ENCODE data around the gene POLG.

Gene POLG

GRCh38 chr15:89356634-89357298 lies 22.1 kb upstream of the POLG start:
- ATAC-seq (replicated peaks) (no peak), DNase-seq (no peak)
- Mint-ChIP-seq H3K4me3 (no peak overlapping the region), H3K27ac (no peak overlapping the region), H3K9me3 (no peaks in the 10 kb centered on the region), H3K27me3 (peaks cover 74 to 95% of the 10 kb centered on the region in 2 donors), H3K4me1 (ENCODE audit: low read depth in 2 of 2) (peaks cover 19% of the 10 kb centered on the region in 2 donors), H3K36me3 (ENCODE audit: insufficient read depth) (peaks cover 18% of the 10 kb centered on the region)

DNA sequence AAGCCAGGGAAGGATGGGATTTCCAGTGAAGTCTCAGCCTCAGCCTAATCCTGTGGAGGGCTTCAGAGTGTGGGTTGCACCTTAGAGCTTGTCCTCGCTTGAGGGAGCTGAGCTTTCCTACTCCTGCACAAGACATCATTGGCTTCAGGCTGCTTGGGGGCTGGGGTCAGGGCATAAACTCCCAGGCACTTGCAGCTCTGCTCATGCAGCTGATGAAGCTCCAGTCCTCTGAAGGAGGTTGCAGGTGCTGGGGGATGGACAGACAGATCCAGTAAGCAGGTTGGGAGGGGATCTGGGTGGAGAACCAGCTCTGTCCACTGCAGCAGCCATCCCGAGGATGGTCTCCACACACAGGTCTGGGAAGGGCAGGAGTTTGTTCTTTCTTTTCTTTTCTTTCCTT lies 19.4 kb upstream of the POLG start:
- H3K4me1 Mint-ChIP-seq (ENCODE audit: low read depth in 2 of 2), result peaks cover 5 to 9% of the 10 kb centered on the region in 2 donors
- ATAC-seq (replicated peaks) (no peak), DNase-seq (no peak)
- no peak overlapping the region for H3K27ac Mint-ChIP-seq
- H3K27me3 Mint-ChIP-seq, result peaks cover 53 to 75% of the 10 kb centered on the region in 2 donors
- no peaks in the 10 kb centered on the region for H3K9me3 Mint-ChIP-seq
- H3K36me3 Mint-ChIP-seq (ENCODE audit: insufficient read depth), result peaks cover 4% of the 10 kb centered on the region
- no peak overlapping the region for H3K4me3 Mint-ChIP-seq

GRCh38 chr15:89352476-89352875 lies 17.9 kb upstream of the POLG start:
- no peaks in the 10 kb centered on the region for H3K9me3 Mint-ChIP-seq
- DNase-seq (no peak), ATAC-seq (replicated peaks) (no peak)
- H3K4me3 Mint-ChIP-seq, result no peak overlapping the region
- H3K27ac Mint-ChIP-seq, result no peak overlapping the region
- H3K4me1 Mint-ChIP-seq (ENCODE audit: low read depth in 2 of 2), result peaks cover 3 to 8% of the 10 kb centered on the region in 2 donors
- no peaks in the 10 kb centered on the region for H3K36me3 Mint-ChIP-seq (ENCODE audit: insufficient read depth)
- peaks cover 53 to 67% of the 10 kb centered on the region in 2 donors for H3K27me3 Mint-ChIP-seq

- DNase-seq (no peak), ATAC-seq (replicated peaks) (no peak)
- peaks cover 3 to 6% of the 10 kb centered on the region in 2 donors for H3K4me1 Mint-ChIP-seq (ENCODE audit: low read depth in 2 of 2)
- H3K9me3 Mint-ChIP-seq, result no peaks in the 10 kb centered on the region
- H3K27me3 Mint-ChIP-seq, result peaks cover 23 to 49% of the 10 kb centered on the region in 2 donors
- H3K27ac Mint-ChIP-seq, result peak overlapping the region in 1 of 2 donors; percentile 69
- H3K36me3 Mint-ChIP-seq (ENCODE audit: insufficient read depth), result no peaks in the 10 kb centered on the region
- H3K4me3 Mint-ChIP-seq, result no peak overlapping the region
Observed at GRCh38 chr15:89349206-89349558, 14.6 kb upstream of the POLG start.

DNA sequence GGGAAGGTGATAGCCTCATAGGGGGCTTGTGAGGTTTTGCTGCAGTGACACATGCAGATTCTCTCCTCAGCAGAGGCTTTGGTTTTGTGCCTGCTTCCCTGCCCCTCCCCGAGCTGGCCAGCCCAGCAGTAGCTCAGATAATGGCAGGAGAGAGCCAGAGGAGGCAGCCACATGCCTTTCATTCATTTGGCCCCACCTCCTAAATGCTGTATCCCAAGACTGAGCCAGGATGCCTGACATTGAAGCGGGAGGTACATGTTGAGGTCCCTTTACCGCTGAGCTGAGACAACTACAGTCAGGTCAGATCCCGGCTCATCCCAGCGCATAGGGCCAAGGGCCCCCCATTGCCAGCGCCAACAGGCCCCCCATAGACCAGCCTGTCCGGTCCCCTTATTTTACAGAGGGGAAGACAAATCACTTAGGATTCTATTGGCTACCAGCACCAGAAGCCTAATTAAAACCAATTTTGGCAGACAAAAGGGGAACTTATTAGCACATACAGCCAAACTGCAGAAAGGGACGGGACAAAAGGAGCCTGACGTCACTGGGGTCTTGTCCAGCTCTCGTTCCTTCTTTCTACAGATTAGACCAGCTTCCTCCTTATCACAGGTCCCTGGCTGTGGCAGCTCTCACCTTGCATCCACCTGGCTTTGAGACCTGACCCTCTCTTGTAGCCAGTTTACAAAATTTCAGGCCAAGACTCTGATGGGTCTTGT lies 12.1 kb upstream of the POLG start:
- H3K4me3 Mint-ChIP-seq, result no peak overlapping the region
- no peak for ATAC-seq (replicated peaks)

DNA sequence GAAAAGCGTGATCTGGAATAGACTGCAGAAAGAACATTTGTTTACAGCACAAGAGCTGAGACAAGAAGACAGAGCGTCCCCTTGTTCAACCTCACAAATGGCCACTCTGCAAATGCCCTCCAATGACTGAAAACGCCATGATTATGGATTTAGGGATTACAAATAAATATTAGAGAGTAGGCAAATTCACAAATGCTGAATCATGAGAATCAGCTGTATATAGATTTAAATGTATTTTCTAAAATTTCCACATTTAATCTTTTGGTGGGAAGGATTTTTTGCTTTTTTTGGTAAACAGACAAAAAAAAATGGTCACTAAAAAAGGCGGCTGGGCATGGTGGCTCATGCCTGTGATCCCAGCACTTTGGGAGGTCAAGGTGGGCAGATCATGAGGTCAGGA lies 10.6 kb upstream of the POLG start:
- Mint-ChIP-seq H3K4me3 (no peak overlapping the region), H3K36me3 (ENCODE audit: insufficient read depth) (no peaks in the 10 kb centered on the region), H3K9me3 (no peaks in the 10 kb centered on the region), H3K4me1 (ENCODE audit: low read depth in 2 of 2) (peaks cover 3 to 6% of the 10 kb centered on the region in 2 donors), H3K27ac (no peak overlapping the region), H3K27me3 (peaks cover 7 to 37% of the 10 kb centered on the region in 2 donors)
- DNase-seq (no peak), ATAC-seq (replicated peaks) (no peak)

More for the DNA sequence above, 12.1 kb upstream of the POLG start:
- H3K4me1 Mint-ChIP-seq (ENCODE audit: low read depth in 2 of 2), result peaks cover 3 to 6% of the 10 kb centered on the region in 2 donors
- H3K36me3 Mint-ChIP-seq (ENCODE audit: insufficient read depth), result no peaks in the 10 kb centered on the region
- no peak overlapping the region for H3K27ac Mint-ChIP-seq
- peaks cover 7 to 37% of the 10 kb centered on the region in 2 donors for H3K27me3 Mint-ChIP-seq
- DNase-seq, result no peak
- H3K9me3 Mint-ChIP-seq, result no peaks in the 10 kb centered on the region

DNA sequence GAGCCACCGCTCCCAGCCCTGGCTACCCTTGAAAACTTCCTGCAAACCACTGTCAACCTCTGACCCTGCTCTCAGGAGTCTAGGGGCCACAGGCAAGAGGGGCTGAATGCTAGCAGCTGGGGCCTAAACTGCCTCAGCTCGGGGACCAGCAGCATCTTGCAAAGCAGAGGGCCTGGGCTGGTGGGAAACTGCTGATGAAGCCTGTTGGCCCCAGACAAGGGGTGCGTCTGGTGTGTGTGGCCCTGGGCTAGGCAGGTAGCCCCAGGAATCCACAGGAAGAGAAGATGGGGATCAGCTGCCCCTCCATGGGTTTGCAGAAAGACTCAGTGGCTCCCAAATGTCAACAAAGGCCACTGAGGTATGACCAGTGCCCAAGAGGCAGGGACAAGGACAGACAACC lies 8.2 kb upstream of the POLG start:
- no peaks in the 10 kb centered on the region for H3K9me3 Mint-ChIP-seq
- H3K4me1 Mint-ChIP-seq (ENCODE audit: low read depth in 2 of 2), result no peaks in the 10 kb centered on the region
- H3K36me3 Mint-ChIP-seq (ENCODE audit: insufficient read depth), result no peaks in the 10 kb centered on the region
- H3K27ac Mint-ChIP-seq, result no peak overlapping the region
- ATAC-seq (replicated peaks) (no peak), DNase-seq (no peak)
- peaks cover 0 to 24% of the 10 kb centered on the region in 2 donors for H3K27me3 Mint-ChIP-seq
- no peak overlapping the region for H3K4me3 Mint-ChIP-seq

DNA sequence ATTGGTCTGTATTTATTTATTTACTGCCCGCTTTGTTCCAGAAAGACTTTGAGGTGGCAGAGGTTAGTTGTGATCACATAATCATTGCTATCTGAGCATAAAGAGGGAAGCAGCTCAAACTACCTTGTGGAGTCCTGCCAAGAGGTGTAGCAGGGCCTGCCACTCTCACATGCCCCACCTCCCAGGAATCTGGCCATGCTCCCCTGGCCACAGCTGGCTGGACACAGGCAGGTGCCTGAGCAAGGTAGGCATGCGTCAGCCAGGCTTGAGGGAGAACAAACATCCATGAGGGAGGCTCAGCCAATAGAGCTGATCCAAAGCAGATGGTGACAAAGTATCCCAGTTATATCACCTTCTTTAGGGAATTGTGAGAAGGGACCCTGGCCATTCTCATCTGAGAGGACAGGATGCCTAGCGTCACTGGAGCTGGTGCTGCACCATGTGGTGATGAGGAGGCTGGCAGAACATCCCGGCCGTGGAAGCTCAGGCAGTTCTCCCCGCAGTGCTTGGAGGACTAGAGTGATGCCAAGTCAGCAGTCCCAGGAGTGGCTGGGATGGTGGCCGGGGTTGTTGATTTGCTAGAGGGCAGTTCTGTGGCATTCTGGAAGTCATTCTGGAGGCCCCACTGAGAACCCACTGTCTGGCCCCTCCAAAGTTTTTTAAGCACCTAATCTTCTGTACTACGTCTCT lies 6.8 kb upstream of the POLG start:
- no peak for ATAC-seq (replicated peaks)
- Mint-ChIP-seq H3K36me3 (ENCODE audit: insufficient read depth) (peaks cover under 1% of the 10 kb centered on the region), H3K27ac (no peak overlapping the region)

GRCh38 chr15:89340573-89340972 lies 5.9 kb upstream of the POLG start:
- H3K27me3 Mint-ChIP-seq, result peaks cover 0 to 18% of the 10 kb centered on the region in 2 donors
- H3K4me3 Mint-ChIP-seq, result no peak overlapping the region
- ATAC-seq (replicated peaks) (no peak), DNase-seq (no peak)
- peaks cover 2% of the 10 kb centered on the region in 2 donors for H3K4me1 Mint-ChIP-seq (ENCODE audit: low read depth in 2 of 2)
- H3K9me3 Mint-ChIP-seq, result no peaks in the 10 kb centered on the region
- H3K27ac Mint-ChIP-seq, result no peak overlapping the region
- H3K36me3 Mint-ChIP-seq (ENCODE audit: insufficient read depth), result peaks cover 10% of the 10 kb centered on the region

More for the DNA sequence above, 6.8 kb upstream of the POLG start:
- Mint-ChIP-seq H3K9me3 (no peaks in the 10 kb centered on the region), H3K4me3 (no peak overlapping the region), H3K27me3 (peaks cover 0 to 24% of the 10 kb centered on the region in 2 donors), H3K4me1 (ENCODE audit: low read depth in 2 of 2) (no peaks in the 10 kb centered on the region)
- no peak for DNase-seq

DNA sequence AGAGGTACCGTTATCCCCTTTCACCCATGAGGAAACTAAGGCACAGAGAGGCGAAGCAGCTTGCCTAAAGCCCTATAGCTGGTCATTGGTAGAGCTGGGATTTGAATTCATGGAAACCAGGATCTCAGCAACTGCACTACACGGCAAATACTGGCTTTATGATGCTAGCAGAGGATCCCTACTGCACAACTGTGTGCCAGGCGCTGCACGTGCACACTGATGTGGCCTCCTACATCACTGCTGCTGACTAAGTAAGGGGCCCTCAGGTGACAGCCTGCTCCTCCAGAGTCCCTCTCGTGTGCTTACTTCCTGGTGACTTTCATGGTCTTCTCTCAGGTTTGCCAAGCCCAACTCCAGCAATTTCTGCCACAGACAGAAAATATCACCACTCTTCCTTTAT lies 3.4 kb upstream of the POLG start:
- Mint-ChIP-seq H3K27ac (no peak overlapping the region), H3K36me3 (ENCODE audit: insufficient read depth) (peaks cover 34% of the 10 kb centered on the region)

GRCh38 chr15:89335298-89336041 lies 846 bp upstream of the POLG start:
- ATAC-seq (replicated peaks) (peak; percentile 4), DNase-seq (peak in 2 of 3 experiments; percentile 16 to 43)
- peaks cover 0 to 2% of the 10 kb centered on the region in 2 donors for H3K9me3 Mint-ChIP-seq
- peak overlapping the region; percentile 100 for H3K27ac Mint-ChIP-seq
- H3K4me1 Mint-ChIP-seq (ENCODE audit: low read depth in 2 of 2), result peaks cover 32 to 38% of the 10 kb centered on the region in 2 donors
- peaks cover 6 to 10% of the 10 kb centered on the region in 2 donors for H3K27me3 Mint-ChIP-seq
- peak overlapping the region; percentile 87 to 92 for H3K4me3 Mint-ChIP-seq
- H3K36me3 Mint-ChIP-seq (ENCODE audit: insufficient read depth), result peaks cover 49% of the 10 kb centered on the region

More for the DNA sequence above, 3.4 kb upstream of the POLG start:
- Mint-ChIP-seq H3K27me3 (peaks cover 6 to 12% of the 10 kb centered on the region in 2 donors), H3K4me1 (ENCODE audit: low read depth in 2 of 2) (peaks cover 13 to 14% of the 10 kb centered on the region in 2 donors), H3K4me3 (no peak overlapping the region), H3K9me3 (peaks cover 0 to 2% of the 10 kb centered on the region in 2 donors)
- DNase-seq, result no peak
- ATAC-seq (replicated peaks), result no peak

DNA sequence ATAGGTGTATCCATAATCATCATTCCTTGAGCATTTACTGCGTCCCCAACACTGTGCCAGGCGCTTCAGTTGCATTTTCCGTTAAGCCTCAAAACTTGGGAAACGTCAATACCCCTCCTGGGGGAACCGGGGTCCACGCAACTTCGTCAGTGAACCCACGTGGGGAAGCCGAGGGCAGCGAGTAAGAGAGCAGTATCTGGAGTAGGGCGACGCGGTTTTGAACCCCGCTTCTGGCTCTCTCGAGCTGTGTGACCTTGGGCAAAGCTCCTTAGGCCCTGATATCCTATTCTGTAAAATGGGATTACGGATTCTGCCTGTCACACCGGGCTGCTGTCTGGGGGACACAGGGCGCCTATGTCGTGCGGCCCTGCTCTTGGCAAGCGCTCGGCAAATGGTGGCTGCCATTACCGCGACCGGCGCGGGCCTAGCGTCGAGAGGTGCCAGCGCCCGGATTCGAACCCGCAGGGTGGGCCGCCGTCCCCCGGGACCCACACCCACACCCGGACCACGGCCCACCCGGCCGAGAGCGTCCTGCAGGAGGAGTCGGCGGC lies 590 bp downstream of the POLG start:
- peaks cover 46 to 52% of the 10 kb centered on the region in 2 donors for H3K4me1 Mint-ChIP-seq (ENCODE audit: low read depth in 2 of 2)

More for the DNA sequence above, 590 bp downstream of the POLG start:
- Mint-ChIP-seq H3K27ac (peak overlapping the region; percentile 100), H3K36me3 (ENCODE audit: insufficient read depth) (peaks cover 63% of the 10 kb centered on the region), H3K9me3 (peaks cover 0 to 2% of the 10 kb centered on the region in 2 donors), H3K27me3 (peaks cover 6 to 10% of the 10 kb centered on the region in 2 donors), H3K4me3 (peak overlapping the region; percentile 87 to 92)
- DNase-seq, result no peak
- ATAC-seq (replicated peaks), result no peak

All from effector memory CD8-positive, alpha-beta T cell (primary cell).